ENCODE measurements around the gene DTNA. TPM values are rescaled to one million over a fixed set of nuclear protein-coding genes. Genes with fewer than 3 reads are reported as not detected.

The DTNA gene
- total RNA-seq, 1 donor from 2014 or later, result 54.9 TPM

GRCh38 chr18:34772887-34773286 lies 62.8 kb downstream of the DTNA start:
- DNase-seq, result no peak

GRCh38 chr18:34773378-34773777 lies 63.3 kb downstream of the DTNA start:
- DNase-seq, result no peak

GRCh38 chr18:34773961-34774766 lies 64.1 kb downstream of the DTNA start:
- peak; percentile 29 for DNase-seq

DNA sequence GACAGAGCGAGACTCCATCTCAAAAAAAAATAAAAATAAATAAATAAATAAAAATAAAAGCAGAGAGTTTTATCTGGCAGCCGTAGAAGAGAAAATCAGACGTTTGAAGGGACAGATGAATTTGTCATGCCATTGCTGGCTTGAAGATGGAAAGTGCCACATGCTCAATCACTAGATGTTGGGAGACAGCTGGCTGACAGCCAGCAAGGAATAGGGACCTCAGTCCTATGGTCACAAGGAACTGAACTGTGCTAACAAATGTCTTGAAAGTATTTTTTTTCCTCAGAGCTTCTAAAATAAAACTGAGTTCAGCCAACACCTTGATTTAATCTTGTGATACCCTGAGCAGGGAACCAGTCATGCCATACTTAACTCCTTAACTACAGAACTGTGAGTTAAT lies 65.4 kb downstream of the DTNA start:
- no peak for DNase-seq

- DNase-seq, result no peak
Measured at GRCh38 chr18:34779112-34779511, 69.0 kb downstream of the DTNA start.

- DNase-seq, result no peak
Measured at GRCh38 chr18:34780856-34781255, 70.8 kb downstream of the DTNA start.

DNA sequence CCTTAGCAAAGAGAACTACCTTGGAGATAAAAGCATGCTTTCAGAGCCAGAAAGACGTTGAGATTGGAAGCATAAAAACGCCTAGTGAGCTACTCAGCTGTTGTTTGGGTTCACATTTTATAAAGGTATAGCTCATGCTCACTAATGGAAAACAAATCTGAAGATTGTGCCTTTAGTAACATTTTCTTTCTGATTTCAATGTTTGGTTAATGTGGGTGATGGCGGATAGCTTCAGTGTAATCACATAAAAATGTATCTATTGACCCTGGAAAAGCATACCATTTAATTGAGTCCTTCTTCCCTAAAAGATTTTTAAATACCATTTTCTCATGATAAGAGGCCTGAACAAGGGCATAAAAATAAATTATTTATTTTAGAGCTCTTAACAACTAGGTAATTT lies 73.4 kb downstream of the DTNA start:
- DNase-seq, result no peak

DNA sequence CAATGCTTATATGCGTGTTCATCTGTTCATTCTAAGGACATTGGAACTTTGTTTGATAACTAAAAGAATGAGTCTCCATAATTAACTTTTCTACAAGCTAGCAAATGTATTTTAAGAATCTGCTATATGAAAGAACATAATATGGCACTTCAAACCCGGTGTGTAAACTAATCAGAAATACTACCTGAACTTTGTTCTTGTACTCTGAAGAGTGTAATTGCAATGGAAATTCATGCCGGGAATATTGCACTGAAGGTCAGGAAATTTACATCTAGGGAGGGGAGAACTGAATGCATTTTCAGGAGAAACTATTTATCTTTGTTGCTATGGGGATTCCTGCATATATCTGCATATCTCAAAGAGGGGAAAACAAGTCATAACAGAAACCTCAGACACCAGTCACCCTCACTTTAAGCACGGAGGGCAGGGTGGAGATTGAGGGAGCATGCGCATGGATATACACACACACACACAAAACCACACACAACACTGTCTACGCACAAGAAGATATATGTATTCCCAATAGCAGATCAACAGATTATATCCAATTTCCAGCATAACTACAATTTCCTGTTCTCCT lies 76.2 kb downstream of the DTNA start:
- no peak for DNase-seq

DNA sequence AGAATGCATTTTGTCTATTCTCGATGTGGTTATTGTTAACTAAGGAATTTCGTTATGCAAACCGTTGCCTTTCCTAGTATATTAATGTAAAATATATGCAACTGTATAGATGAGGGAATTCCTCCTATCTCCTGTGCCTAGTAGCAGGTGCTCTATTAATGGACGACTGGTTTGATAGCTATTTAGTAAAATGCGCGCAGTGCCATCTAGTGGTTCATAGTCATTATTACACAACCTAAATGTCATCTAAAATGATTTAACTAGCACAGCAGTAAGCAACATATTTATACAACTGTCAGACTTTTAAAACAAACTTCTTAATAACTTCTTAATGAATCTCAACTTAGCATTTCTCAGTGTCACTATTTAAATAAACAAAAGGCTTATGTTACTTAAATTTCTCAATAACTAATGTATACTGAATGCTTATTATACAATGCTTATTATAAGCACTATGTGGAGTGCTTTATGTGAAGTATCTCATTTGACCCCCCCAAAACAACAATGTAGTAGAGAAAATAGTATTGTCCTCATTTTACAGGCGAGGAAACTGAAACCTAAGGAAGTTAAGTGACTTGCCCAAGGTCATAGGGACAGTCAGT lies 77.9 kb downstream of the DTNA start:
- no peak for DNase-seq

DNA sequence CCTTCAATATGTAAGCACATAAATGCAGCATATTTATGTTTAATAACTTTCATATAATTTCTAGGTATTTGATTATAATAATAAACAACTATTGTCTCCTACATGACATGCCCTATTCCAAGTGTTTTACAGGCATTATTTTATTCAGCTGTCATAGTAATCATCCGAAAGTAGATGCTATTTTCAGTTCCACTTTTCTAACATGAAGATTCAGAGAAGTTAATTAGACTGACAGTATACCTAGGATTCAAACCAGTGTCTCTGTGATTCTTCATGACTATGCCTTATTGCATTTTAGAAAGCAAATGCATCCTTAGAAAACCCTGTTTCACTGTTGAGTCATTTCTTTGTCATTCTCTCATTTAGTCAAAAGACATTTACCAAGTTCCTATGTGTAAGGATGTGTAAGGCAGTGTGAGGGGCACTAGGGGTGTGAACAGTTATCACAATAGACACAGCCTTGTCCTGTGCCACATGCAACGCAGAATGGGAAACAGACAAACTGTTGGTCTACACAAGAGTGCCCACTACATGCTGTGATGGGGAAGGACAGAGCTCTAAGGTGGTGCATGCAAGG lies 79.8 kb downstream of the DTNA start:
- no peak for DNase-seq

DNA sequence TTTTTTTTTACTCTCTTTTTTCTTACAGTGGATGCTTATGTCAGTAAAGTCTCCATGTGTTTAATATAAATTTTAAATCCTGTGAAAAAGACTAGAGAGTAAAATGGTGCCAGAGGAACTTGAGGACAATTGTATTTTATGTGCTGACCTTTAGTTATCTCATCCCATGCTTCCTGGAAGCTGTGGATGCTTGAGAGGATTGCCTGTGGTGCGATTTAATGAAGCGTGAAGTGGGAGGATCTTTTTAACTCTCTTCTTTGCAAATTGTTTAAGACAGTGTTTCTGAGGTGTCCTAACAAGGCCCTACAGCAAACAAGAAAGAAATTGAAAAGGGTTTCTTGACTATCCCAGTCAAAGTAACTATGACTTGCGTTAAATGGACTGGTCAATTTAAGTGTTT lies 84.2 kb downstream of the DTNA start:
- DNase-seq, result no peak

DNA sequence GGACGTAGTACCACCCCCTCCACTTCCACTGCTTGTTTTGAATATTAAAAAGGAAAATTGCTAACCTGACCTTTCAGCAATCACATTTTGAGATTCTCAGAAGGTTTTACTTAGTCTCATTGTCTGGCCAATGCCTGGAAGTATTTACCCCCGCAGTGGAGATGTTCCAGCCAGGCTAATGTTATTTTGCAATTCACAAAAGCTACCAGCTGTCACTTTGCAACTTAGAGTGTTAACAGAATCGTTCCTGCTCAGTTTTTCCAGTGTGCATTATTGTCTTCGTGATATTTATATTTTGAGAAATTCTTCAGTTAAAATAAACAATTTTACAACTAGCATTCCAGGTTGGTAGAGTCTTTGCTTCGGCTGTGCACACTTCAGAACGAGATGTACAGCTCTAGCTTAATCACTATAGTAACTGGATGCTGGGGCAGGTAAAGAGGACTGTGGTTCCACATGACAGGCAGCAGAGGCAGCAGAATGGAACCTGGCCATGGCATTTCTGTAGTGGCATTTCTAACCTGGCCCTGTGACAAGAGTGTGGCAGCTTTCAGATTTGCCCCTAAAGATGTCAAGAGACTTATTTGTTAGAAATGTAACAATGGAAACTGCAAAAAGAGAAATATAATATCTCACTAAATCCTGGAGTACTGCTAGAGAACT lies 85.1 kb downstream of the DTNA start:
- DNase-seq, result no peak

- no peak for DNase-seq
Measured at GRCh38 chr18:34796035-34796657, 86.0 kb downstream of the DTNA start.

GRCh38 chr18:34799291-34799690 lies 89.2 kb downstream of the DTNA start:
- no peak for DNase-seq

GRCh38 chr18:34800381-34800780 lies 90.3 kb downstream of the DTNA start:
- no peak for DNase-seq

DNA sequence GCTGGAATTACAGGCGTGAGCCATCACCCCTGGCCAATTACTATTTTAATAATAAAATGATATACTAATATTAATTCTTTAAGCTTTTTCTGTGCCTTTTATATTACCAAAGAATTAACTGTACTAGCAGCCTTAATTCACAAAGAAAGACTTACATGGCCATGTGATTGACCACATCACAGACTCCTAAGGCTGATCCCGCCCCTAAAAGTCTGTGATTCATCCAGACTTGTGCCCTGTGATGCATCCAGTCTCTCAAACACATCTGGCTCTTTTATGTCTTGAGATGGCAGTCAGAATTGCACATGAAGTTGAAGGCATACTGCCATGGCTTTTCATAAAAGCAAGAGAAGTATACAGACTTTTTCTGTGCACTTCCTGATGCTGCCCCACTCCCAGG lies 91.7 kb downstream of the DTNA start:
- no peak for DNase-seq

DNA sequence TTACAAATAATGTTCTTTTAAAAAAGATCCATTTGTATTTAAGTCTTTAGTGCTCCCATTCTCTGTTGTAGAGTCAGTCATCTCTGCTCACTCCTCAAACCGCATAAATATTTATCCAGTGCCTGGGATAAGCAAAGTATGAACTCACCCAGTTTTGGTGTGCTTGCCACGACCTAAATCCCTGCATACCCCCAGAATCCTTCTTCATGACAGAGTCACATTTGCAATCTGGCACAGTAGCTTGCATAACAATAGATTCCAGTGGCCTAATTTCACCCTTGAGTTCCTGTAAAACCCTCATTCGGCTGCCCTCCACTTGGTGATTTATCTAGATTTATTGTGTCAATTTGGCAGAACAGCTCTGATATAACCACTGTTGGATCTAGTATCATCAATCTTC lies 92.9 kb downstream of the DTNA start:
- DNase-seq, result no peak

DNA sequence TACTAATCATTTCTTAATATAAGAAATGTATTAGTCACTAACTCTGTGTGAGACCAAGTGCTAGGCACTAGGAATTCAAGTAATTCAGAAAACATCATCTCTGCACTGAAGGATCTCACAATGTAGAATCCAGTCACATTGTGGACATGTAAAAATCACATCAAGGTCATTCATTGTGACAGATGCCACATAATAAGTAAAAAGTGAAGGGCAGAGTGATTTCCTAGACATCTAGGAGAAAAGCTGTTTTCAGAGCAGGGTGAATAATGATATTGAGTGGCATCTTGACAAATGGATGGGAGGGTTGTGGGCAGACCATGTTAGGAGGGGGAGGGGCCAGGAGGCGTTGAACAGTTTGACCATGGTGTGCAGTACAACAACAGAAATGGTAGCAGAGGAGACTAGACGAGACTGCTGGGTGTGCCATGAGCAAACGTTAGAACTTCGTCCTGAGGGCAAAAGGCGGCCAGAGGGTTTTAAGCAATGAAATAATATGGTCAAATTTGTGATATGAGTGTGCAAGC lies 93.8 kb downstream of the DTNA start:
- no peak for DNase-seq

DNA sequence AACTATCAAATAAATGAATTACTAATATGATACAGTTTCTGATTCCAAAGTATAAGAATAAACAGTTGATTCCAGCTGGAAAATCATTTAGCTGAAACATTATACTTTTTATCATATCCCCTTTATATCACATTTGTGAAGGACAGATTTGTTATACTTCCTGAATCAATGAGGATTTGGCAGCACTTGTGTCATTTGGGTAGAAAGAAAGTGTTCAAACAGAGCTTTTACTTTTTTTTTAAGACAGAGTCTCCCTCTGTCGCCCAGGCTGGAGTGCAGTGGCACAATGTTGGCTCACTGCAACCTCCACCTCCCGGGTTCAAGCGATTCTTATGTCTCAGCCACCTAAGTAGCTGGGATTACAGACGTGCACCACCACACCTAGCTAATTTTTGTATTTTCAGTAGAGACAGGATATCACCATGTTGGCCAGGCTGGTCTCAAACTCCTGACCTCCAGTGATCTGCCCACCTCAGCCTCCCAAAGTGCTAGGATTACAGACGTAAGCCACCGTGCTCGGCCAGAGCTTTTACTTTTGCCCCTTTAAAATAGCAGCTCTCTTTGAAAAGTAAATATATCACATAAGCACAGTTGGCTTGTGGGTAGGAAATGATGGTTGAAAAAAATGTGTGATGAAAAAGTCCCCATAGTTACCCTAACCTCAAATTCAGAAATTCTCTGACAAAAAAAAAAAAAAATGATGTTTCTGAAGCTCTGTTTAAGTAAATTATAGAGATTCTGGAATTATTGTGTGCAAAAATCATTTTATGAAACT lies 95.2 kb downstream of the DTNA start:
- DNase-seq, result no peak

- no peak for DNase-seq
Measured at GRCh38 chr18:34805878-34806351, 95.8 kb downstream of the DTNA start.

DNA sequence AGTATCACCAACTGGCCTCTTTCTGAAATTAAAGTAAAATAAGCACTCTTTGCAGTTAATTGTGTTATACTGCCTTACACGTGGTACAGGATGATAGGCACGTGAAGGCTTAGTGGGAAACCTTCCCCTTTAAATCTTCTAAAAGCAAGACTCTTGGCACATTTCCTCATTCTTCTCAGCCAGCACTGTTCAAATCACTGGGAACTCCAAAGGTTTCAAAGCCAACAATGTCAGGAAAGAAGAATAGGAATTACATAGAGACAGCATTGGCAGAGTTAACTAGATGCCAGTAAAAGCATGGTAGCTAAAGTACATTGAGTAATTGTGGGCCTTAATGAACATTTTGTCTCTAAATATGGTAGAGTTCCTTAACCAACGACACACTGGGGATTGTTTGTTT lies 96.4 kb downstream of the DTNA start:
- DNase-seq, result no peak
